VCaP (cell line): Measurements from ENCODE around the gene TSPAN4.
A peak's percentile ranks its signal among the peaks of the same experiment; 100 is the strongest.

Experiments used
- H3K27ac ChIP-seq: fragments of 450-650 bp; 2 replicates; pipeline ENCODE4 v1.5.1; 2017
- TF ChIP-seq, protein P1 (sequence below): fragments of 450-650 bp; conservative IDR thresholded peaks from 2 replicates; pipeline ENCODE4 v1.5.1; 2017; ENCODE audit warnings: mild to moderate bottlenecking, moderate library complexity

TSPAN4 gene

GRCh38 chr11:846496-847098 is 3.9 kb downstream of the TSPAN4 start:
- H3K27ac ChIP-seq = no peak overlapping the region
- TF ChIP-seq, protein P1, sequence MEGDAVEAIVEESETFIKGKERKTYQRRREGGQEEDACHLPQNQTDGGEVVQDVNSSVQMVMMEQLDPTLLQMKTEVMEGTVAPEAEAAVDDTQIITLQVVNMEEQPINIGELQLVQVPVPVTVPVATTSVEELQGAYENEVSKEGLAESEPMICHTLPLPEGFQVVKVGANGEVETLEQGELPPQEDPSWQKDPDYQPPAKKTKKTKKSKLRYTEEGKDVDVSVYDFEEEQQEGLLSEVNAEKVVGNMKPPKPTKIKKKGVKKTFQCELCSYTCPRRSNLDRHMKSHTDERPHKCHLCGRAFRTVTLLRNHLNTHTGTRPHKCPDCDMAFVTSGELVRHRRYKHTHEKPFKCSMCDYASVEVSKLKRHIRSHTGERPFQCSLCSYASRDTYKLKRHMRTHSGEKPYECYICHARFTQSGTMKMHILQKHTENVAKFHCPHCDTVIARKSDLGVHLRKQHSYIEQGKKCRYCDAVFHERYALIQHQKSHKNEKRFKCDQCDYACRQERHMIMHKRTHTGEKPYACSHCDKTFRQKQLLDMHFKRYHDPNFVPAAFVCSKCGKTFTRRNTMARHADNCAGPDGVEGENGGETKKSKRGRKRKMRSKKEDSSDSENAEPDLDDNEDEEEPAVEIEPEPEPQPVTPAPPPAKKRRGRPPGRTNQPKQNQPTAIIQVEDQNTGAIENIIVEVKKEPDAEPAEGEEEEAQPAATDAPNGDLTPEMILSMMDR = no peak

GRCh38 chr11:847876-848275 is 5.2 kb downstream of the TSPAN4 start:
- TF ChIP-seq, protein P1 = no peak

GRCh38 chr11:848380-848931 is 5.8 kb downstream of the TSPAN4 start:
- TF ChIP-seq, protein P1 = peak; percentile 85
- H3K27ac ChIP-seq = peak overlapping the region; percentile 68

More at GRCh38 chr11:847876-848275, 5.2 kb downstream of the TSPAN4 start:
- no peak overlapping the region for H3K27ac ChIP-seq

DNA sequence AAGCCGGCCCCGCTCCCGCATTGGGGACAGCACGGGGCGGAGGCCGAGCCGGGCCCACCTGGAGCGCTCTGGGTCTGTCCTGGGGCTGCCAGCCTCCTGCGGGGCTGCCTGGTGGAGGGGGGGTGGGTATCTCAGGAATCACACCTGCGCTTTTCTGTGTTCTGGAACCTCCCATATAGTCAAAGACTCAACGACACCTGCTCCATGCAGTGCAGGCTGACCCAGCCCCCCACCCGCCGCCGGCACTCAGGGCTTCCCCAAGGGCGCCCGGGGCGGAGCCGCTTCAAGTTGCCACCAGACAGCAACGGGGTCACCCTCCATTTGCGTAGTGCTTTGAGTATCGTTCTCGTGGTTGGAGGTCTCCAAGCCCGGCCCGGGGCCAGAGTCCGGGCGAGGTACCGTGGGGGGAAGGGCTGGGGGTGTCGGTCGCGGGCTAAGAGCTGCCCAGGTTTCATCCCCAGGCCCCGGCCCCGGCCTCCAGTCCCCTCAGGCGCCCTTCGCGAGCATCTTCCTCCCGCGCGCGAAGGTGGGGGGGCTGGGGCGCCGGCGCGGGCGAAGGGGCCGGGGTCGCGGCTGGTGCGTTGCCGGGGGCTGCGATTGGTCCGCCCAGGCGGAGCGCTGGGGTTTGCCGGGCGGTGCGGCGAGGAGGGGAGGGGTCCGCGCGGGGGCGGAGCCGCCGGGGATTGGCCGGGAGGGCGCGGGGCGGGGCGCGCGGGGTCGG is 6.6 kb downstream of the TSPAN4 start:
- H3K27ac ChIP-seq = peak overlapping the region; percentile 68
- TF ChIP-seq, protein P1 = no peak

DNA sequence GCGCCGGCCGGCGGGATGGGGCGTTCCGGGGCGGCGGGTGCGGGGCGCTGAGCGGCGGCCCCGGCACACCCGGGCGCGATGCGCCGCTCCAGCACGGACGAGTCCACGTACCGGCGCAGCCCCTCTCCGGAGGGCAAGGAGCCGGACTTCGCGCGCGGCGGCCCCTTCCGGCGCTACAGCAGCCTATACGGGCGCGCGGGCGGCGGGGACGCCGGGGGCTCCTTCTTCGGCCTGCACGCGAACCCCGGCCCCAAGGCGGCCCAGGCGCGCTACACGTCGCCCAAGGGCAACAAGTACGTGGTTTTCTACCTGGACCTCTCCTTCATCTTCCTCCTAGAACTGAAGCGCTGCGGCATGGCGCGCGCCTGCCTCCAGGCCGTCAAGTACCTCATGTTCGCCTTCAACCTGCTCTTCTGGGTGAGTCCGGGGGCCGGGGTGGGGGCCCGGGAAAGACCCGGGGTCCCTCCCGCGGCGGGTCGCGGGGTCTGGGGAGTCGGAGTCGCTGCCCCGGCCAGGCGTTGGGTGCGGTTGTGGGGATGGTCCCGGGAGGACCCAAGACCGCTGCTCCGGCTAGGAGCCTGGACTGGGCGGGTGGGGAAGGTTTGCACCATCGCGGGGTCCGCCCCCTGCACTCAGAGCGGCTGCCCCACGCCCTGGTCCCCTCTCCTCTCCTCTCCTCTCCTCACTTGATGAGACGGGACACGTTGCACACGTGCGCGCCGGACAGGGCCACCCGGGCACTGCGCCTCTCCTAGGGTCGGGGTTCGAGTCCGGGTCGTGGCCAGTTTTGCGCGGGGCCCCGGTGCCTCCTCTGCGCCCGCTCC is 7.5 kb downstream of the TSPAN4 start:
- TF ChIP-seq, protein P1 = no peak
- H3K27ac ChIP-seq = peak overlapping the region; percentile 68

- H3K27ac ChIP-seq = peak overlapping the region; percentile 68; the same call in 1 of the 2 replicates
- TF ChIP-seq, protein P1 = 0 out of 2 replicates have a peak, but pooled peaks have one; percentile 7
Measured at GRCh38 chr11:850775-851763, 8.4 kb downstream of the TSPAN4 start.
